Lower leg skin (tissue), 3 donors: Measurements from ENCODE around the gene ENTPD1.

Experiments used
- CTCF ChIP-seq, 3 donors: fragments of 450-650 bp; IDR thresholded peaks; one replicate each; pipeline ENCODE4 v1.5.1; 2016; ENCODE audit warnings: antibody characterized with exemption in 3 of 3, mild to moderate bottlenecking in 3 of 3, moderate library complexity in 2 of 3
- POLR2A ChIP-seq, 2 donors: fragments of 450-650 bp; IDR thresholded peaks; one replicate each; pipeline ENCODE4 v1.6.1; 2016 to 2017; ENCODE audit warnings: antibody characterized with exemption in 2 of 2, mild to moderate bottlenecking in 1 of 2, moderate library complexity in 1 of 2

- TF ChIP-seq POLR2A (IDR thresholded peaks at IDR 0.05) (no peak), CTCF (IDR thresholded peaks at IDR 0.05) (no peak)
These were observed 58.2 kb downstream of the ENTPD1 start for GRCh38 chr10:95814011-95814727.
